IPS-NIHi7 (cell line): ENCODE measurements around the gene TMEM272.

Source experiments
- DNase-seq: peaks from one replicate; pipeline ENCODE4 v3.0.0; 2012; ENCODE audit warnings: mixed read lengths; ENCODE audit errors: extremely low spot score

Gene TMEM272

DNA sequence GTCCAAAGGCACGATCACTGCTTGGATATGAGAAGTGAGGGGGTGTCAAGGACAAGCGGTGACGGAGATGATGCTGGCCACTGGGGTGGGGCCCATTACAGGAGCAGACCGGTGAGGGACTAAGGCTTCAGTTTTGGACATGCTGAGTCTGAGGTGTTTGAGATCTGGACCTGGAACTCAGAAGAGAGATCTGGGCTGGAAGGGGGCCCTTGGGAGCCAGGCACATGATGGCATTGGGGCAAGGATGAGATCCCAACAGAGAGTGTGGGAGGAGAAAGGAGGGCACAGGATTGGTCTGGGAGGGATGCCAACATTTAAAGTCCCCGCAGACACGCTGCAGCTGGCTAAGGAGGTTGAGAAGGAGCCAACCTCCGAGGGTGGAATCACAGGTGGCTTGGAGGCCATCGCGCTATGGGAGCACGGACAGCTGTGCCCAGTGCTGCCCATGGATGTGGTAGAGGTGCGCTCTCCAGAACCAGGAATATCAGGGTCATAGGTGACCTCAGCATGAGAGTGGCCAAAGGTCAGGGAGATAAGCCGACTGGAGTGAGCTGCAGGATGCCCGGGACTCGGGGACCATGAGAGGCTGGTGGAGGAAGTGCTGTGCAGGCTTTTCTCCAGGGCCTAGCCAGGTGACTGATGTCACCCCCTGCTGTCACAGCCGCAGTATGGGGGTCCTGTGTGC lies 62.8 kb downstream of the TMEM272 start:
- no peak for DNase-seq

DNA sequence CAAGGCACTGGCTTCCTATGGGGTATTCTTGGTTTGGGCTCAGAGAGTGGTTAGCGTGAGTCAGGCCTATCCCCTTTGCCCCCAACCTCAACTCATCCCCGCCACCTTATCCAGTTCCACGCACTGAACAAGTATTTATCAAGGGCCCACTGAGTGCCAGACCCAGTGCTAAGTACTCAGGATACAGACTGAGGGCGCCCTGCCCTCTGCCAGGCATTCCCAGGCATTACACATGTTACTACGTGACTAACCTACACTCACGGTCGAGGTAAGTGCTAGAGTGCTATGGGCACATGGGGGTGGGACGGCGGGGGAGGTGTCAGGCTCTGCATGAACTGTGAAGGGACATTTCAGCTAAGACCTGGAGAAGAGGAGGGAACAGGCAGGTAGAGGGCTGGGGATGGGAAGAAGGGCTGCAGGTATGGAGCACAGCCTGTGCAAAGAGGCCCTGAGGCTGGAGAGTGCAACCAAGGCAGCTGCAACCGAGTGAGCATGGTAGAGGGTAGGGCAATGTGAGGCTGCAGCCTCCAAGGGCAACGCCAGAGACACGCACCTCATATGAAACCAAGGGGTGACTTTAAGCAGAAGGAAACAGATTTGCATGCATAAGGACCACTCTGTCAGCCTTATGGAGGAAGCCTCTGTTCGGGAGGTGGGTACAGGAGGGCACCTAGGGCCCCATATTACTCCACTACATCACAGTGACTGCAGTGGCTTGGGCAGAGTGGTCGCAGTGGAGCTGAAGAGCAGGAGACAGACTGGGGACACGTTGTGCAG lies 63.5 kb downstream of the TMEM272 start:
- peak; percentile 62 for DNase-seq

DNA sequence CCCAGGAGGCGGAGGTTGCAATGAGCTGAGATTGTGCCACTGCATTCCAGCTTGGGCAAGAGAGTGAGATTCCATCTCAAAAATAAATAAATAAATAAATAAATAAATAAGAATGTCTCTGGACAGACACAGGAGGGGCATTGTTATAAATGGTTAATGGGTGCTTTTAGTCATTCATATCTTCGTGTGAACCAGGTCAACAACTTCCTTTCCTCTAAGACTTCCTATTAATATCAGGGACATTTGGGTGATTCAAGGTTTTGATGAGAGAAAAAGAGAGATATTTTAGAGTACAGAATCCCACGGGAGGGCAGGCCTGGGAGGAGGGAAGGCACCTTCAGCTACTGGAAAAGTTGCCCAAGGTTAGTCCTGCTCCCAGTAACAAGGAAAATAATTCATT lies 64.9 kb downstream of the TMEM272 start:
- DNase-seq, result no peak

DNA sequence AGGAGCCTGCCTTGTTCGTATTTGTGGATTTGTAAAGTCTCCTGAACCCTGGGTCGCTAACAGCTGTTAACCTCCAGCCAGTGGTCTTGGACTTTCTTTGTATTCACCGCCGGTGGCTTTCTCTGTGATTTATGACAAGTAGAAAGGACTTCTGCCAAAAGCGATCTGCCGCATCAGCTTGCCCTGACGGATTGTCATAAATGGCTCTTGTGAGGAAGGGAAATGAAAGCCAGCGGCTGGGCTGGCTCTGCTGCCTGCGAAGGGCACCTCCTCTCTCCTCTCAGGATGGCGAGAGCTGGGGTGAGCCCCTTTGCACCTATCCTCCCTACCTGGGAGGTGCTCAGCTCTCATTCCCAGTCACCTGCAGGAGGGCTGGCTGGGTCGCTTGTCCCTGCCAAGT lies 66.6 kb downstream of the TMEM272 start:
- DNase-seq, result no peak

DNA sequence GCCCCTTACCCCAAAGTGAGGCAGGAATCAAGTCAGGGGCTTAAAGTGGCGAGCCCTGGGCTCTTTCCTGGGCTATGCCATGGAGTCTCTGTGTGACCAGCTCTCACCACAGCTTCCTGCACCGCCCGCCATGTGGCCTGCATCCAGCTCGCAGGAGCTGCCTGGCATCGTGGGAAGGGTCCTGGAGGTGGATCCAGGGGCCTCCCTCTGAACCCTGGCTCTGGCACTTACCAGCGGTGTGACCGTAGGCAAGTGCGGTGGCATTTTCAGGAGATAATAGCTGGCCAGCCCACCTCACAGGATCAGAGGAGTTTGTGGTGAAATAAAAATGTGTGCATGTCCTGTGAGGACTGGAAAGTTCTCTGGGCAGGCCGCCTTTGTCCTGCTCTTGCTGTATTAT lies 67.1 kb downstream of the TMEM272 start:
- no peak for DNase-seq

DNA sequence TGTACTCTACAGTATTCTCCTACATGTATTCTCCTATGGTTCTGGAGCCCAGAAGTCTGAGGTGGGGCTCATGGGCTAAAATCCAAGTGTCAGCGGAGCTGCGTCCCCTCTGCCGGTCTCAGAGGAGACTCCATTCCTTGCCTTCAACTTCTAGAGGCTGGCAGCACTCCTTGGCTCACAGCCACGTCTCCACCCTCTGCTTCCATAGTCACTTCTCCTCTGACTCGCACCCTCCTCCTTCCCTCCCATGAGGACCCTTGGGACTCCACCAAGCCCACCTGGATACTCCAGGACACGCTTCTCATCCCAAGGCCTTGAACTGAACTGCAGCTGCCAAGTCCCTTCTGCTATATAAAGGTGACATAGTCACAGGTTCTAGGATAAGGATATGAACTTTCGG lies 68.8 kb downstream of the TMEM272 start:
- no peak for DNase-seq

DNA sequence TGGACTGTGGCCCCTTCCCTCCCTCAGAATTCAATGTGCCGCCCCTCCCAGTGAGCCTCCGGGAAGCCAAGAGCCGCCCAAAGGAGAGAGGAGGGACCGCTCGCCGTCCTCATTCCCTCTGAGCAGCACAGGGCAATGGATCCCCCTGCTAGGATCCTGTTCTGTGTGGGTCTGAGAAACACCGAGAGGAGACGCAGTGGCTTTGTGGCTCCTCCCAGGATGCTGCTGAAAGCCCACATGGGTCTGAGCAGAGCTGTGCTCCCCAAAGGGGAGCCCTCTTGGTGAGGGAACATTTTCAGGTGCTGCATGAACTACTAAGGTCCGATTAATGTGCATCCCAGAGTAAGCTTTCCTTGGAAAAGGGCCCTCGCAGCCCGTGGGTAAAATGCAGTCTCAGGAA lies 71.5 kb downstream of the TMEM272 start:
- DNase-seq, result no peak

DNA sequence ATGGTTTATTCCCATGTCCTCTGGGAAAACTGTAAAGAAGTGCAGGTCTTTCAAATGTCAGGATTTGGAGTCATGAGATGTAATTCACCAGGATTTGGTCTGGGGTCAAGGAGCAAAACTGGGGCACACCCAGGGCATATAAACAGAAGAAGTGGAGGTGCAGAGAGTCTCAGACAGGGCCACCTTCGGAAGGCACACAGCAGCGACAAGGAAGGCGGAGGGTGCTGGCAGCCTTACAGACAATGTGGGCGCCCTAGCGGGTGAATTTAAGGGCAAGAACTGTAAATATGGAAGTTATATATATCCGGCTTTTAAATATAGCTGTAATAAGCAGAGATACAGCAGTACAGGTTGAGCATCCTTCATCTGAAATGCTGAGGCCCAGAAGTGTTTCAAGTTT lies 72.2 kb downstream of the TMEM272 start:
- DNase-seq, result no peak

DNA sequence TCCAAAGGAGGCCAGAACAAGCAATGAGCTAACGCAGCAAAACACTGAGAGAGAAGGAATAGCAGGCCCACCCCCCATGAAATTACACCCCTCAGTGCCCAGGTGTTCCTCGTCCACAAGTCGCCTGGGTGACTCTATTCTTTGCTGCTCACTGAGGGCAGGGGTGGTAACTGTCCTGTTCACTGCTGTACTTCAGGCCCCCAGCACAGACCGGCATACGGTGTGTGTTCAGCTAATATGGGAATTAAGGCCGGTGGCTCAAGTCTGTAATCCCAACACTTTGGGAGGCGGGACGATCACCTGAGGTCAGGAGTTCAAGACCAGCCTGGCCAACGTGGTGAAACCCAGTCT lies 72.9 kb downstream of the TMEM272 start:
- DNase-seq, result no peak

DNA sequence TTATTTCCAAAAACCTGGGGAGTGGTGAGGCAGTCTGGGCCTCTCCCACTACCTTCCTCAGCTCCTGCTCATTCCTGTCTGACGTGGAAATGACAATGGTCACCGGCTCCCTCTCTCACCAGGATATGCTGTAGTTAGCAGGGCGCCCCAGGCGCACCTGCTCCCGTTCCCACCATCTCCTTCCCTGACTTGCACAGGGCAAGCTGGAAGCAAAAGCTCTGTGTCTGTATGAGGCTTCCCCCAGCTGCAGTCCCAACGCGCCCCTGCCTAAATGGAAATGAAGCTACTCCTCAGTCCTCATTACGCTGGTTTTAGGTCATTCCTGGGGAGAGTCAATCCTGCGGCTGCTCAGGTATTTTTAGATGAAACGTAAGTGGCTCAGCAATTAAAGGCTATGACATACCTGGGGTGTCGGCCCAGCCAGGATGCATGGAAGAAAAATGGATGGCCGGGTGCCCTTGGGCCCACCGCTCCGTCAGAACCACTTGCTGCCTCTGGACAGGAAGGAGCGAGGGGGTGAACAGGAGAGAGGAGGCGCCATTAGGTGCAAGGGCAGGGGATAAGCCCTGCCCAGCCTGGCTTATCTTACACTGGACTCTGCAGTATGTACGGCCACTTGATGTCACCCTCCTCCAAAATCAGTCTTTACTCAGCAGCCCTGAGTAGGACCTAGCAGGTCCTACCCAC lies 73.4 kb downstream of the TMEM272 start:
- no peak for DNase-seq

DNA sequence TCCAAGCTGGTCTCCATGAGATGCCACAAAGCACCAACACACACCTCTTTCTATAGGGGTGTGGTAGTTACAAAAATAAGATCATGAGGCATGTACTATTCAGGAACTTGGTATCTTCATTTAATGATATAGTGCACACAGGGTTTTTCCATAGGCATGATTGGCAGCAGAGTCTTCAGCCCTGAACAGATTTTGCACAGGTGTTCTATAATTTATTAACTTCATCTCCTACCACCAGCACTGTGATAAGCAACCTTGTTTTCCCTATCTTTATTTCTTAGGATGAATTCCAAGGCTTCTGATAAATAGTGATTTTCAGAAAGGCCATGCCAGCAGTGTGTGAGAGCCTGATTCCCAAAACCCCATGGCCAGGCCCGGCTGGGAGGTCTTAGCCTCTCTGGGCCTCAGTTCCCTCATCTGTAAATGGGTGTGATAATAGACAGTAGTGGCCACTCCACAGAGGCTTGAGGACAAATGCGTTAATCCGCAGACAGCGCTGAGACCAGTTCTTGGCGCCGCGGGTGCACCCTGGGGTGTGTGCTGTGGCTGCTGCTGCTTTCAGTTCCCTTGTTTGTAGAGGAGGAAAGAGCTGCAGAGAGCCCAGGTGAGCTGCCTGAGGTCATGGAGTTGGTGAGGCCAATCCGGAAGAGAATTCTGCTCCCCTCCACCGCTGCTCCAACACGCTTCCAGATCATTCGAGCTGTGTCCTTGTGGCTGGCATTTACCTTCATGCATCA lies 74.1 kb downstream of the TMEM272 start:
- DNase-seq, result no peak

DNA sequence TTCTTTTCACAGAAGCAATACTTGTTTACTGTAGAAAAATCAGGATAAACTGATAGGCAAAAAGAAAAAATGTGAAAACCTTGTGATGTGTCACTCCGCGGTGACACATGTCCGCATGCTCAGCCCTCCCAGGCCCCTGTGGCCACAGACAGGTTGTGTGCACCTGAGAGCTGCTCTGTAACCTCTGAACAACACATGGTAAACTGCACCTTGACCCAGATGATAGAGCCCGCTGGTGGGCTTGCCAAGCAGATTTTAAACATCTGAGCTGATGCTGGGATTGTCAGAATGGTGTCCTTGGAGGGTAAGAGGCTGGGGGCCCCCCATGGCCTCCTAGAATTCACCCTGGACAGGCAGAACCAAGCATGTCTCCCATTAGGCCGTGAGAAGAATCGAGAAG lies 74.8 kb downstream of the TMEM272 start:
- no peak for DNase-seq

DNA sequence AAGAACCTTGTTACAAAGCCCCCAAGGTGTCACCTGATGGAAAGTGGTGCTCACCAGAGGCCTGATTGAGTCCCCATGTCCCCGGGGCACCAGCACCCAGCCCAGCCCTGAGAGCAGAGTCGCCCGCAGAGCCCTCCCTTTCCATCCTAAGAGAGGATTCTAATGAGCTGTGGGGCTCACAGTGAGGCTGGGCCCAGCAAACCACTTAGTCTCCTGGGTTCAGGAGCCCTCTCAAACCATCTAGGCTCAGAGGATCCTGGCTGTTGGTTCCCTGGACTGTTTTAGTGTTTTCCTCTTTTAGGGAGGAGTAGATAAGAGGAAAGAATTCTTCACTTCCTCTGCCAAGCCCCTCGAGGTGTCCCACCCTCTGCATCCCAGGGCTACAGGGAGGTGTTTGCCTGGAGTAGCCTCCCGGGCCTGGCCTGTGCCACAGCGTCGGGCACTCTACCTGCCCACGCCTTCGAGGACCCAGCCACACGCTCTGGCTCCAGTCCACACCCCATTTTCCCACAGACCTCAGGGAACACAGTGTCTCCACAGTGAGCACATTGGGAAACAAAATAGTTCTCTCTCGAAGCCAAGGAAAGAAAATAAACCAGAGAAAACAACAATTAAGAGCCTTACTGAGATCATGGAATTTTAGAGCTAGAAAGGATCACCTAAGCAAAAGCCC lies 75.4 kb downstream of the TMEM272 start:
- no peak for DNase-seq

DNA sequence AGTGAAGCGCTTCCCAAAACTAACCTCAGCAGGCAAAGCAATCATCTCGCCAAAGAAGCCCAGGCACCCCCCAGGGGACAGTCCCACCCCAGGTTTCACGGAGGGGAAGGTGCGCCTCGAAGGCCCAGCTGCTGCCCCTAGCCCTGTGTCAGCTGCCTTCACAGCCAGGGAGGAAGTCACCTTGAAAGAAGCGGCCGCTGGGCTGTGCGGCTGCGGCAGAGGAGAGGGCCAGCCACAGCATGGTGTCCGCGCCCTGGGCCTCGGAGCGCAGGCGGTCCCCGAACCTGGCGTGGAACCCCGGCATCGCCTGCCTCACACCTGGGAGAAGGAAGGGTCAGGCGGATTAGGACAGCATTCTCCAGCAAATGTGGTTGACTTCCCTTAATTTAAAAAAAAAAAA lies 76.0 kb downstream of the TMEM272 start:
- DNase-seq, result no peak

DNA sequence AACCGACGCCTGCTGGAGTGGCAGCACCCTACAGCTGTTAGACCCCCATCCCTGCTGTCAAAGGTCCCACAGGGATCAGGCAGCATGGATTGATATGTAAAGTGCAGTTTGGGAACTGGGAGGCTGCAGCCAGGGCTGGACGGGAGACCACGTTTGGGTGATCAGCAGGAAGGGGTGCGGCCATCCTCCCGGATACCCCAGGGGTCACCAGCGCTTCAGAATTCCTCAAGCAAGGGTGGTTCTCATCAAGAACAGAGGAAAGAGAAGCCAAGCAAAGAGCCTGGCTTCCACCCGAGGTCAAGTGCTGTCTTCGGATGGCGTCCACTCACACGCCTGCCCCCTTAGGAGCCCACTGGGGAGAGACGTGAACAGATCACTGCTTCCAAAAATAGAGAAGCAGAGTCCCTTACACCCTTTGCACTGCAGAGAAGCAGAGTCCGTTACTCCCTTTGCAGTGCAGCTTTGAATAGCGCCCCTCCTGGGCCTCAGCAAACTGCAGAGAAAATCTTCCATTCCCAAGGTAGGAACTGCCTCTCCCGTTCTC lies 76.5 kb downstream of the TMEM272 start:
- peak; percentile 64 for DNase-seq

DNA sequence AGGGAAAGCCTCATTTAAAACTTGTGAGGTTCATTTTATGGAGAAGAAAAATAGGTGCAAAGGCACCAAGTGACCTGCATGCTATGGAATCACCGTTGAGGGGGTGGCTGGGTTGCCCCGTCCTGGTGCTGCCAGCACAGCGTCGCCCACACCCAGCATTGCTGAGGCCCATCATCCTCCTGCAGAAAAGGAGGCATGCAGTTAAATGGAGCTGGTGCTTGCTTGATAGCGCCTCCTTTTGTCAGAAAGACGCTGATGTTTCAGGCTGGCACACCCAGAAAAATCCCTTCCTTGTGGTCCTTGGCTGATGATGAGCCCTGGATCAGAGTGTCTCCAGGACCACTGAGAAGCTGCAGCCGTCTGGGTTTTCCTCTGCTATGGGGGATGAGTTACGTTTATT lies 77.9 kb downstream of the TMEM272 start:
- peak; percentile 65 for DNase-seq

DNA sequence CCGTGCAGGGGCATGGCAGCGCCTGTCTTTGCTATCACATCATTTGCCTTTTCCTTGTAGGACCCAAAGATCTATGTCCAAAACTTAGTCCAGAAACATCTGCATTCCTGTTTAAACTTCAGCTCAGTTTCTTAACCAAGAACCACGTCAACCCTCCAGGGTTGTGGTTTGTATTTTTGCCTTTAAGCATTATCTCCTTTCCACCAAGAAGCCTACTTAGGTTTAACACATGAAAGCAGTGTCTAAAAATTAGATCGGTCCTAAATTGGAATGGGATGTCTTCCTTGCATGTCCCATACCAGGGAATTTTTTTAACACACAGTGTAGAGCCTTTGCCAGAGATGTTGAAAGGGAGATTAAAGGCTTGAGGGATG lies 79.8 kb downstream of the TMEM272 start:
- DNase-seq, result no peak

DNA sequence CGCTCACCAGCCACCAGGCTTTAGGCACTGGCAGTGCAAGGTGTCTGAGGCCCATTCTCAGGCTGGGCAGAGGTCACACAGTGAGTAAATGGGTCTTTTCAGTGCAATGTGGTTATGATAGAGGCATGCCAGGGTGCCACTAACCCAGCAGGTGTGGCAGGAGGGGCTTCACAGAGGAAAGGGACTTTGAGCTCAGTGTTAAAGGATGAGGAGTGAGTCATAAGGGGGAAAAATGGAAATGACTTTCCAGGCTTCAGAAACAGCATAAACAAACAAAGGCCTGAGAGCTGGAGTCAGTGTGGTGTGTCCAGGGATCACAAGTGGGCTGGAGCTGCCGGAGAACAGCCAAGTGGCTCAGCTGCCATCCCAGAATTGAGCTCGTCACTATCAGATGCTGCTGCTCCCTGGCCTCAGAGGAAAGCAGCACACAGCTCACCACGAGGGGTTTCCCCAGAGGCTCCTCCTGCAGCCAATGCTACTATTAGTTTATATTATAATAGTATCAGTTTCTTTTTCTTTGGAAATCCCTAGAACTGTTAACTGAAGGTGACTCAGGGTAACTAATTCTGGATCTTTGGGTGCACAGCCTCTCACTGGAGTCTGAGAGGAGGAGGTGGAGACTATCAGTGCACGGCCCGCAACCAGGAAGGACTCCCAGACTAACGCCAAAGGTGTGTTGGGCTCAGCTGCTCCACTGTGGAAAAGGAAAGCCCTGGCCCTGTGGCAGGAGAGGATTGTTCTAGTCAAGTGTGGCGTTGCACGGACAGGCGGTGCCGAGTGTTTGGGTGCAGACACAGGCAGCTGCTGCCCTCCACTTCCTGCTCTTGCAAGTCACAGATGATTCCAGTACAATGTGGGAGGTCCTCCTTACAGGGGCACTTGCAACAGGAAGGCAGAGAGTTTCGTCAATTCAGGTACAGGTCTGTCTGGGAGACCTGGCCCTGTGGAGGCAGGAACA lies 80.5 kb downstream of the TMEM272 start:
- no peak for DNase-seq

DNA sequence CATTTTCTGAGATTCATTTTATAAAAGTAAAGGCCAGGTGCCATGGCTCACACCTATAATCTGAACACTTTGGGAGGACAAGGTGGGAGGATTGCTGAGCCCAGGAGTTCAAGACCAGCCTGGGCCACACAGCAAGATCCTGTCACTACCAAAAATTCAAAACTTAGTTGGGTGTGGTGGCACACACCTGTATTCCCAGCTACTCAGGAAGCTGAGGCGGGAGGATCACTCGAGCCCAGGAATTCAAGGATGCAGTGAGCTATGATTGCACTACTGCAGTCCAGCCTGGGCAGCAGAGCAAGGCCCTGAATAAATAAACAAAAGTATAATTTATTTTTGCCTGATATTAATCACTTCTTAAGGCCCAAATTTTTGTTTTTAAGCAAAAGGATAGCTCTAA lies 81.5 kb downstream of the TMEM272 start:
- no peak for DNase-seq
